ENCODE results near the gene RNF130.
"Not testable (repeated sequence)": the region's sequence is repeated elsewhere in the genome, so short reads cannot be mapped to it uniquely, and the experiment has no call there.

The RNF130 gene

GRCh38 chr5:179974246-179974945 is 97.2 kb downstream of the RNF130 start:
- DNase-seq (ENCODE audit: low read depth in 3 of 3), result no peak

GRCh38 chr5:179973391-179973790 is 98.2 kb downstream of the RNF130 start:
- no peak for DNase-seq (ENCODE audit: low read depth in 3 of 3)

- no peak for DNase-seq (ENCODE audit: low read depth in 3 of 3)
Measured at GRCh38 chr5:179969110-179969509, 102.4 kb downstream of the RNF130 start.

GRCh38 chr5:179967489-179967888 is 104.1 kb downstream of the RNF130 start:
- DNase-seq (ENCODE audit: low read depth in 3 of 3), result no peak

GRCh38 chr5:179964015-179964414 is 107.5 kb downstream of the RNF130 start:
- DNase-seq (ENCODE audit: low read depth in 3 of 3), result no peak

GRCh38 chr5:179963375-179963774 is 108.2 kb downstream of the RNF130 start:
- no peak for DNase-seq (ENCODE audit: low read depth in 3 of 3)

GRCh38 chr5:179960204-179960831 is 111.2 kb downstream of the RNF130 start:
- no peak for DNase-seq (ENCODE audit: low read depth in 3 of 3)

- DNase-seq (ENCODE audit: low read depth in 3 of 3), result no peak
Measured at GRCh38 chr5:179959641-179960040, 111.9 kb downstream of the RNF130 start.

GRCh38 chr5:179959118-179959517 is 112.4 kb downstream of the RNF130 start:
- DNase-seq (ENCODE audit: low read depth in 3 of 3), result not testable (repeated sequence)

GRCh38 chr5:179955630-179956029 is 115.9 kb downstream of the RNF130 start:
- DNase-seq (ENCODE audit: low read depth in 3 of 3), result no peak

- no peak for DNase-seq (ENCODE audit: low read depth in 3 of 3)
Measured at GRCh38 chr5:179955062-179955461, 116.5 kb downstream of the RNF130 start.

GRCh38 chr5:179954434-179954833 is 117.1 kb downstream of the RNF130 start:
- no peak for DNase-seq (ENCODE audit: low read depth in 3 of 3)

- no peak for DNase-seq (ENCODE audit: low read depth in 3 of 3)
Measured at GRCh38 chr5:179953987-179954386, 117.6 kb downstream of the RNF130 start.

- DNase-seq (ENCODE audit: low read depth in 3 of 3), result no peak
Measured at GRCh38 chr5:179936976-179937681, 134.4 kb downstream of the RNF130 start.

- no peak for DNase-seq (ENCODE audit: low read depth in 3 of 3)
Measured at GRCh38 chr5:179930788-179931473, 140.6 kb downstream of the RNF130 start.

- DNase-seq (ENCODE audit: low read depth in 3 of 3), result no peak
Measured at GRCh38 chr5:179927824-179928223, 143.7 kb downstream of the RNF130 start.

- no peak for DNase-seq (ENCODE audit: low read depth in 3 of 3)
Measured at GRCh38 chr5:179926657-179927056, 144.9 kb downstream of the RNF130 start.

- no peak for DNase-seq (ENCODE audit: low read depth in 3 of 3)
Measured at GRCh38 chr5:179923436-179923835, 148.1 kb downstream of the RNF130 start.

- DNase-seq (ENCODE audit: low read depth in 3 of 3), result no peak
Measured at GRCh38 chr5:179920175-179920574, 151.4 kb downstream of the RNF130 start.

- no peak for DNase-seq (ENCODE audit: low read depth in 3 of 3)
Measured at GRCh38 chr5:179919487-179920060, 152.0 kb downstream of the RNF130 start.

- DNase-seq (ENCODE audit: low read depth in 3 of 3), result no peak
Measured at GRCh38 chr5:179918742-179919486, 152.6 kb downstream of the RNF130 start.
